Brain microvascular endothelial cell (primary cell): Measurements from ENCODE around the gene SPINK4.

Experiments used
- DNase-seq: peaks from one replicate; pipeline ENCODE4 v3.0.0-alpha.2; 2020
- H3K27ac ChIP-seq: fragments of 250-450 bp; sonication (Bioruptor Pico); 2 replicates; pipeline ENCODE4 v1.5.1; 2020; ENCODE audit warnings: mild to moderate bottlenecking, moderate library complexity
- H3K27me3 ChIP-seq: fragments of 250-450 bp; sonication (Bioruptor Pico); replicated peaks from 2 replicates; pipeline ENCODE4 v1.5.1; 2020; ENCODE audit warnings: mild to moderate bottlenecking
- H3K36me3 ChIP-seq: fragments of 250-450 bp; sonication (Bioruptor Pico); replicated peaks from 2 replicates; pipeline ENCODE4 v1.5.1; 2020; ENCODE audit warnings: mild to moderate bottlenecking
- H3K4me3 ChIP-seq: 2 replicates; pipeline ENCODE4 v1.5.1; 2011; ENCODE audit warnings: low read depth, mild to moderate bottlenecking, control low read depth, low read length, moderate library complexity
- CTCF ChIP-seq: IDR thresholded peaks from 2 replicates; pipeline ENCODE4 v1.5.1; 2011; ENCODE audit warnings: low read depth, mild to moderate bottlenecking, moderate library complexity, low read length, control low read depth, inconsistent platforms; ENCODE audit errors: missing control alignments
- in situ Hi-C: cut with HindIII; loops from 2 replicates; pipeline ENCODE4 v1.10.0; 2017; ENCODE audit warnings: low sequenced_read_pairs, low pct_ligation_motif_present

SPINK4 gene

GRCh38 chr9:33263131-33264002 is 23.4 kb downstream of the SPINK4 start:
- peaks cover 45% of the 10 kb centered on the region for H3K36me3 ChIP-seq
- no peak for TF ChIP-seq CTCF
- in situ Hi-C loops = no loop called here
- H3K27me3 ChIP-seq = no peaks in the 10 kb centered on the region
- H3K4me3 ChIP-seq = peak overlapping the region; percentile 99
- no peak overlapping the region for H3K27ac ChIP-seq
- DNase-seq = peak; percentile 7

DNA sequence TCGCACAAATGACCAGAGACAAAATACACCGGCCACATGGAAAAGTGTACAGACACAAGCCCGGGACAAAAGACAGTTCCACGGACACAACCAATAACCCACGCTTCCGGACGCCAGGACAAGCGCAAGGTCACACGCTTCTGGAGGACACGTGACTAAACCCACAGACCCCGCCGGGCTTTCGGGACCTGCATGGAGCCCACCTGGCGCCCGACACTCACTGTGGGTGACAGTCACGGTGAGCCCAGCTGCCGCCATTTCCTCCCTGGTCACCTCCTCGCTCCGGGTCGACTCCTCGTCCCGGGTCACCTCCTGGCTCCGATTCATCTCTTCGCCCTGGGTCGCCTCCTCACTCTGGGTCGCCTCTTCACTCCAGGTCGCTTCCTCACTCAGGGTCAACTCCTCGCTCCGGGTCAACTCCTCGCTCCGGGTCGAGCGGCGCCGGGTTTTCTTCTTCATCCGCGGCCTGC is 24.1 kb downstream of the SPINK4 start:
- H3K4me3 ChIP-seq = peak overlapping the region; percentile 99
- in situ Hi-C loops = no loop called here
- TF ChIP-seq CTCF = no peak
- peak overlapping the region; percentile 47 for H3K27ac ChIP-seq
- DNase-seq = no peak
- H3K27me3 ChIP-seq = no peaks in the 10 kb centered on the region
- H3K36me3 ChIP-seq = peaks cover 40% of the 10 kb centered on the region

GRCh38 chr9:33264473-33265177 is 24.7 kb downstream of the SPINK4 start, which contains the start of the genes BAG1 and CHMP5:
Gene BAG1 (minus strand): TSS chr9:33264708.
Gene CHMP5 (plus strand): TSS chr9:33265049. CDS start chr9:33265079, 30 bp downstream.
- peaks cover 40% of the 10 kb centered on the region for H3K36me3 ChIP-seq
- in situ Hi-C loops = no loop called here
- peak within 1 kb of the TSS; percentile 67 for H3K27ac ChIP-seq
- peak; percentile 58 for TF ChIP-seq CTCF
- peak within 1 kb of the TSS; percentile 99 for H3K4me3 ChIP-seq
- DNase-seq = peak; percentile 99
- H3K27me3 ChIP-seq = no peaks in the 10 kb centered on the region

GRCh38 chr9:33265211-33265865 is 25.4 kb downstream of the SPINK4 start:
- no peaks in the 10 kb centered on the region for H3K27me3 ChIP-seq
- H3K36me3 ChIP-seq = peaks cover 38% of the 10 kb centered on the region
- peak overlapping the region; percentile 90 for H3K4me3 ChIP-seq
- no peak for TF ChIP-seq CTCF
- no peak for DNase-seq
- peak overlapping the region; percentile 67 for H3K27ac ChIP-seq
- in situ Hi-C loops = no loop called here

DNA sequence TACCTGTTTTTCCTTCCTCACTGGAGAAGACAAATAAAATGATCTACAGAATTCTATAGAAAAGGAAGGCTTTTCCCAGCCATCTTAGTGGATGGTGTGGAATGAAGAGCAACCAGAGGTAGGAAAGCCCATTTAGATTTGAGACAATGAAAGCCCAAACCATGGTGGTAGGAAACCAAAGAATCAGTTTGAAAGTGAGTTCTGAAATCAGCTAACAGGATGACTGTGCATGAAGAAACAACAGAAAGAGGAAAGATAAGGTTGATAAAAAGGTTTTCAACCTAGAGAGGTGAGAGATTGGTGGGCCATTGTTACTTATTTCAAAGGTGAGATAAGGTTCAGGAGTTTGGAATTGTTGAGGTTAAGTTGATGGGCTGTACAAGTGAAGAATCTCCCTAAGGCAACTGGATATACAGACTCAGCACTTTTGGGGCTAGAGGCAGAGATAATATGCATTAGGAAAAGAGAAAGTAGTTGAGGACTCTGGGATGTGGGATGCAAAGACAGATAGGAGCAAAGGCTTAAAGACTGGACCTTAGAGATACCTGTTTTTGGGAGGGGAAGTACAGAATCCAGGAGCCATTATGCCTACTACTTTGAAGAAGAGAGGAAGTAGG is 27.3 kb downstream of the SPINK4 start:
- in situ Hi-C loops = no loop called here
- no peaks in the 10 kb centered on the region for H3K27me3 ChIP-seq
- no peak for TF ChIP-seq CTCF
- peaks cover 41% of the 10 kb centered on the region for H3K36me3 ChIP-seq
- no peak for DNase-seq
- H3K27ac ChIP-seq = no peak overlapping the region
- no peak overlapping the region for H3K4me3 ChIP-seq
